Muscle layer of colon (tissue), 2 donors: ENCODE data around the gene DOHH.
A peak's percentile ranks its signal among the peaks of the same experiment; 100 is the strongest.
"Not testable (repeated sequence)": the region's sequence is repeated elsewhere in the genome, so short reads cannot be mapped to it uniquely, and the experiment has no call there.

Experiments
- H3K27ac ChIP-seq: one replicate; pipeline ENCODE4 v1.7.0; 2013; ENCODE audit warnings: low read depth, mild to moderate bottlenecking, low read length, moderate library complexity
- H3K27me3 ChIP-seq, 2 donors: one replicate each; pipeline ENCODE4 v1.7.0; 2013; ENCODE audit warnings: low read length in 2 of 2, mild to moderate bottlenecking in 2 of 2; ENCODE audit not compliant: insufficient read depth in 2 of 2, control insufficient read depth in 1 of 2
- H3K36me3 ChIP-seq: one replicate; pipeline ENCODE4 v1.7.0; 2013; ENCODE audit warnings: mild to moderate bottlenecking, low read length; ENCODE audit not compliant: insufficient read depth
- H3K4me1 ChIP-seq: one replicate; pipeline ENCODE4 v1.7.0; 2013; ENCODE audit warnings: mild to moderate bottlenecking, low read length; ENCODE audit not compliant: insufficient read depth
- H3K4me3 ChIP-seq, 2 donors: one replicate each; pipeline ENCODE4 v1.7.0; 2013; ENCODE audit warnings: low read length in 2 of 2, low read depth in 1 of 2, mild to moderate bottlenecking in 1 of 2, moderate library complexity in 1 of 2
- H3K9ac ChIP-seq: one replicate; pipeline ENCODE4 v1.7.0; 2013; ENCODE audit warnings: low read length
- H3K9me3 ChIP-seq: one replicate; pipeline ENCODE4 v1.7.0; 2013; ENCODE audit warnings: mild to moderate bottlenecking, low read length
- donor health status: abdominal sarcoma.
- donor health status: Adenocarcinoma of cecum.

The DOHH gene

GRCh38 chr19:3457528-3458228 is 42.8 kb downstream of the DOHH start:
- Histone ChIP-seq H3K9me3 (no peaks in the 10 kb centered on the region), H3K4me3 (no peak overlapping the region), H3K4me1 (peaks cover 35% of the 10 kb centered on the region), H3K9ac (peak overlapping the region; percentile 4), H3K27ac (peak overlapping the region; percentile 83), H3K27me3 (no peaks in the 10 kb centered on the region), H3K36me3 (peaks cover 36% of the 10 kb centered on the region)

- no peak overlapping the region for H3K9ac ChIP-seq
- H3K9me3 ChIP-seq: no peaks in the 10 kb centered on the region
- no peaks in the 10 kb centered on the region for H3K27me3 ChIP-seq
- H3K4me3 ChIP-seq: no peak overlapping the region
- H3K36me3 ChIP-seq: peaks cover 38% of the 10 kb centered on the region
- H3K27ac ChIP-seq: peak overlapping the region; percentile 83
- H3K4me1 ChIP-seq: peaks cover 35% of the 10 kb centered on the region
These were observed 43.4 kb downstream of the DOHH start for GRCh38 chr19:3456925-3457527.

DNA sequence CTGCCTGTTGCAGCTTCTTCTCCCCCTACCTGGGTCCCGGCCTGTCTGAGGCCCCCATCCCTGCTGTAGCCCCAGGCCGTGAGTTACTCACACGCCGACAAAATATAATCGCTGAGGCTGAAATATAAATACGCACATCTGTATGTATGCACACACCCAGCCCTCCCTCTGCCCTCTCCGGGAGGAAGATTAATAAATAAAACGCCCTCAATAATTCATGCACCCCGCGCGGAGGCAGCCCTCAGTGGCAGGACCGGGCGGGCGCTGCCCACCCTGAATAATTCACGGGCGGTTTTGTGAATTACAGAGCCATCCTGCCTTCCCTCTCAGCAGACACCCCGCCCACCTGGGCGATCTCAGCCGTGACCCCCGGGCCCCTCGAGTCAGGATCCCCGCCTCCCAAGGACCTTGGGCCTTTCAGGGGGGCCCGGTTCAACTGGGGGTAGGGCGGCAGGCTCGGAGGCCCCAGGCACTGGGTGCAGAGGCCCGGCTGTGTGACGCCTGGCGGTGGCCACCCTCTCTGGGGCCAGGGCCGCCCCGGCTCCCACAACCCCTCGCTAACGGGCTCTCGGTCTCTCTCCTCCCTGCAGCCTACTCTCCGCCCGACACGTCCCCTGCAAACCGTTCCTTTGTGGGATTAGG is 44.4 kb downstream of the DOHH start:
- Histone ChIP-seq H3K27me3 (no peaks in the 10 kb centered on the region), H3K4me3 (no peak overlapping the region), H3K27ac (peak overlapping the region; percentile 83), H3K9ac (no peak overlapping the region), H3K4me1 (peaks cover 38% of the 10 kb centered on the region), H3K9me3 (no peaks in the 10 kb centered on the region), H3K36me3 (peaks cover 40% of the 10 kb centered on the region)

GRCh38 chr19:3455393-3455955 is 45.0 kb downstream of the DOHH start:
- no peaks in the 10 kb centered on the region for H3K9me3 ChIP-seq
- peaks cover 38% of the 10 kb centered on the region for H3K4me1 ChIP-seq
- H3K4me3 ChIP-seq: no peak overlapping the region
- H3K9ac ChIP-seq: no peak overlapping the region
- peaks cover 44% of the 10 kb centered on the region for H3K36me3 ChIP-seq
- H3K27me3 ChIP-seq: no peaks in the 10 kb centered on the region
- H3K27ac ChIP-seq: no peak overlapping the region

DNA sequence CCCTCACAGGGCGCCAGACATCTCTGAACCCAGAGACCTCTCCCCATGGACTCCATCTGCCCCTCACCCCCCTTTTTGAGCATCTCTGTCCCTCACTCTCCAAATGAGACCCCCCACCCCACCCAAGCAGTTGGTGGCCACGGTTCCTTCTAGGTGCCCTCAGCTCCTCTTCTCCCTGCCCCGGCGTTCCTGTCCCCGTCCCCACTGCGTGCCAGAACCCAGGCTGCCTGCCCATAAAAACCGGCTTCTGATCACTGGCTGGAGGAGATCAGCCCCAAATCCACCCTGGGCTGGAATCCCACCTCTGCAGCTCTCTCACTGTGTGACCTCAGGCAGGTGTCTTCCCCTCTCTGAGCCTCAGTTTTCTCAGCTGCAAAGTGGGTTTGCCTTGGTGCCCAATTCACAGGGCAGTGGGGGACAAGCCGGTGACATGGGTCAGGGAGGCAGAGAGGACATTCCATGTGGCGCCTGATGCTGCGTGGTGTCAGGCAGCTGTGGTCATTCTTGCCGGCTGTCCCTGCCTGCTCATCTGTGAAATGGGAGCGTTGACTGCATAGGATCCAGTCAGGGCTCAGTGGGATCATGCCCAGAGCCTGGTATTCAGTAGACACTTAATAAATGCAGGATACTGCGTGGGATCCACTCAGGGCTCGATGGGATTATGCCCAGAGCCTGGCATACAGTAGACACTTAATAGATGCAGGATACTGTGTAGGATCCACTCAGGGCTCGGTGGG is 45.6 kb downstream of the DOHH start:
- Histone ChIP-seq H3K9me3 (no peaks in the 10 kb centered on the region), H3K4me1 (peaks cover 34% of the 10 kb centered on the region), H3K27me3 (no peaks in the 10 kb centered on the region), H3K9ac (no peak overlapping the region), H3K4me3 (no peak overlapping the region), H3K27ac (no peak overlapping the region), H3K36me3 (peaks cover 45% of the 10 kb centered on the region)

DNA sequence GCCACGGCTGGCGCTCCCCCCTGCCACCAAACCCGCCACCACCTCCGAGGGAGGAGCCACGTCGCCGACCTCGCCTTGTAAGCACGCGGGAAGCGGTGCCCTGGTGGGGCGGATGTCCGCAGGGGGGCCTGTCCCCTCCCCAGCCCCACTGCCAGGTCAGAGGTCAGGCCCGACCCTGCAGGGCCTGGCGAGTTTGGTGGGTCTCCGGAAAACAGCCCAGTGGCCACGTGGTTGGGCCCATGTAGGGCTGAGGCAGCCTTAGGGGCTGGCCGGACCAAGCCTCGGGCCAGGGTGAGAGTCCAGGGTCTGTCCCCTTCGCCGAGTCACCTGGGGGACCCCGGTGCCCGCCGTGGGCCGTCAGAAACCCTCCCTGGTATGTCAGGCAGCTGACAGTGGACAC is 46.6 kb downstream of the DOHH start:
- Histone ChIP-seq H3K36me3 (peaks cover 52% of the 10 kb centered on the region), H3K9ac (no peak overlapping the region), H3K9me3 (no peaks in the 10 kb centered on the region), H3K4me3 (no peak overlapping the region), H3K27ac (no peak overlapping the region), H3K27me3 (no peaks in the 10 kb centered on the region), H3K4me1 (peaks cover 24% of the 10 kb centered on the region)

- not testable (repeated sequence) for H3K9ac ChIP-seq, H3K9me3 ChIP-seq, H3K4me3 ChIP-seq, H3K27me3 ChIP-seq, H3K27ac ChIP-seq
- Histone ChIP-seq H3K36me3 (peaks cover 54% of the 10 kb centered on the region), H3K4me1 (peaks cover 15% of the 10 kb centered on the region)
These were observed 47.6 kb downstream of the DOHH start for GRCh38 chr19:3452942-3453214.

DNA sequence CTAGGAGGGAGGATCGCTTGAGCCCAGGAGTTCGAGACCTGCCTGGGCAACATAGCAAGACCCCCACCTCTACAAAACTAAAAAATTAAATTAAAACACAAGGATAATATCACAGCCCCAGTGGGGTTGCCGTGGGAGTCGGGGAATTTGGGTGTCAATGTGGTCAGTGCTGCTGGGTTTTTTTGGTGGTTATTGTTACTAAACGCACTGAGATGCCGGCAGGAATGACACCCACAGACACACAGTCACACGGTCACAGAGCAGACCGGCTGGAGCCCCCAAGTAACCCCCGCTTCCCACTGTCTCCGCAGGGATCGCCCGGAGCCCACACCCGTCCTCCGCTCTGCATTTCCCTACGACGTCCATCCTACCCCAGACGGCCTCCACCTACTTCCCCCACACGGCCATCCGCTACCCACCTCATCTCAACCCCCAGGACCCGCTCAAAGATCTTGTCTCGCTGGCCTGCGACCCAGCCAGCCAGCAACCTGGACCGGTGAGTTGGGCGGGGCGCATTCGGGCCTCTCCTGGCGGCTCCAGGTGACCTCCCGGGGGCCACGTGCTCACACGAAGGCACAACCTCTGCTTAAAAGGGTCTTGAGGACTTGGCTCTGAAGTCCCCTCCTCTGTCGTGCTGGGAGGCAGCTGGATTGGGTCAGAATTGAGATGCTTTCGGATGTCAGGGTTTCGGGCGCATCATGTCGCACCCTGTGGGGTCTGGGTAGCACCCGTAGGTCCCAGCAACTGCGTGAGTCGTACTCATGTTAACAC is 48.1 kb downstream of the DOHH start:
- no peak overlapping the region for H3K9ac ChIP-seq
- no peak overlapping the region for H3K27ac ChIP-seq
- no peaks in the 10 kb centered on the region for H3K27me3 ChIP-seq
- H3K9me3 ChIP-seq: no peaks in the 10 kb centered on the region
- no peak overlapping the region for H3K4me3 ChIP-seq
- H3K36me3 ChIP-seq: peaks cover 54% of the 10 kb centered on the region
- H3K4me1 ChIP-seq: peaks cover 10% of the 10 kb centered on the region

- H3K9me3 ChIP-seq: no peaks in the 10 kb centered on the region
- no peak overlapping the region for H3K4me3 ChIP-seq
- no peaks in the 10 kb centered on the region for H3K27me3 ChIP-seq
- H3K9ac ChIP-seq: no peak overlapping the region
- H3K27ac ChIP-seq: peak overlapping the region; percentile 36
- H3K36me3 ChIP-seq: peaks cover 55% of the 10 kb centered on the region
- H3K4me1 ChIP-seq: peaks cover 3% of the 10 kb centered on the region
These were observed 49.0 kb downstream of the DOHH start for GRCh38 chr19:3451451-3451866.

DNA sequence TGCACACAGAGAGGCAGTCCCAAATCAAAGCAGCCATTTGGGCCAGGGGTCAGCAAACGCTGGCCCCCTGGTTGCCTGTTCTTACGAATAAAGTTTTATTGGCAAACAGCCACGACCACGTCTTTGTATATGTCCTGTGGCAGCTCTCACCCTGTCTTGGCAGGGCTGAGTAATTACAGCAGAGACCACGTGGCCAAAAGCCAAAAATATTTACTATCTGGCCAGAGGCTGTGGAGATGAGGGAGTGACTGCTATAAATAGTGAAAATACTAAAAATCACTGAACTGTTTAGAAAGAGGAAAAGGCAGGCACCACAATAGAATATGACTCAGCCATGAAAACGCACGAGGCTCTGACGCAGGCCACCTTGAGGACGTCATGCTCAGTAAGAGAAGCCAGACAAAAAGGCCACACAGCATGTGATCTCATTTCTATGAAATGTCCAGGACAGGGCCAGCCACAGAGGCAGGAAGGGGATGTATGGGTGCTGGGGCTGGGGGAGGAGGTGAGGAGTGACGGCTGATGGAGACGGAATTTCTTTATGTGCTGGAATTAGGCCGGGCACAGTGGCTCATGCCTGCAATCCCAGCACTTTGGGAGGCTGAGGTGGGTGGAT is 49.6 kb downstream of the DOHH start:
- H3K9me3 ChIP-seq: no peaks in the 10 kb centered on the region
- H3K27ac ChIP-seq: peak overlapping the region; percentile 36
- H3K36me3 ChIP-seq: peaks cover 60% of the 10 kb centered on the region
- no peak overlapping the region for H3K9ac ChIP-seq
- peaks cover 3% of the 10 kb centered on the region for H3K4me1 ChIP-seq
- H3K4me3 ChIP-seq: no peak overlapping the region
- no peaks in the 10 kb centered on the region for H3K27me3 ChIP-seq
